Thyroid gland (tissue), 4 donors: ENCODE measurements around the gene SLC8A1.

Experiments used
- POLR2A ChIP-seq, 2 donors: fragments of 450-650 bp; IDR thresholded peaks; one replicate each; pipeline ENCODE4 v1.6.1; 2017; ENCODE audit warnings: antibody characterized with exemption in 2 of 2, mild to moderate bottlenecking in 2 of 2, moderate library complexity in 1 of 2
- TF ChIP-seq, protein P1 (sequence below), 6 experiments: fragments of 200-600 bp in 3 of 6; fragments of 450-650 bp in 3 of 6; sonication (generic) in 3 of 6; IDR thresholded peaks; one replicate each; pipeline ENCODE4 v1.5.1; 2016 to 2019; ENCODE audit warnings: antibody characterized with exemption in 6 of 6, mild to moderate bottlenecking in 2 of 6, inconsistent platforms in 1 of 6, moderate library complexity in 1 of 6

DNA sequence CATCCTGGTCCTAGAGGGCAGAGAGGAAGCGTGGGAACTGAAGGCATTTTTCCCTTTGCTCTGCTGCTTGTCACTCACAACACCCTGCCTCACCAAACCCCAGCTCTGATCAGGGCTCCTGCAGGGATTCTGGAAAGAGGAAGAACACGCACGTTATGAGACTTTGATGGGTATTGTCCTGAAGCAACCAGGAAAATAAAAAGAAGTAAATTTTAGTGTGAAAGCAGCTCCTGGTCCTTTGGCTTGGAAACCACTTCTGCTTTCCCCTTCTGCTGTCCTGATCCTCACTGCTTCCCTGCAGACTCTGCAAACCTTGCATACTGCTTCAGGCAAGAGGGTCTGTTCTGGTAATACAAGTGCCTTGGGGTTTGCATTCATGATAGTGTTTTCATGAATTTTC lies 164.1 kb downstream of the SLC8A1 start:
- TF ChIP-seq, protein P1, sequence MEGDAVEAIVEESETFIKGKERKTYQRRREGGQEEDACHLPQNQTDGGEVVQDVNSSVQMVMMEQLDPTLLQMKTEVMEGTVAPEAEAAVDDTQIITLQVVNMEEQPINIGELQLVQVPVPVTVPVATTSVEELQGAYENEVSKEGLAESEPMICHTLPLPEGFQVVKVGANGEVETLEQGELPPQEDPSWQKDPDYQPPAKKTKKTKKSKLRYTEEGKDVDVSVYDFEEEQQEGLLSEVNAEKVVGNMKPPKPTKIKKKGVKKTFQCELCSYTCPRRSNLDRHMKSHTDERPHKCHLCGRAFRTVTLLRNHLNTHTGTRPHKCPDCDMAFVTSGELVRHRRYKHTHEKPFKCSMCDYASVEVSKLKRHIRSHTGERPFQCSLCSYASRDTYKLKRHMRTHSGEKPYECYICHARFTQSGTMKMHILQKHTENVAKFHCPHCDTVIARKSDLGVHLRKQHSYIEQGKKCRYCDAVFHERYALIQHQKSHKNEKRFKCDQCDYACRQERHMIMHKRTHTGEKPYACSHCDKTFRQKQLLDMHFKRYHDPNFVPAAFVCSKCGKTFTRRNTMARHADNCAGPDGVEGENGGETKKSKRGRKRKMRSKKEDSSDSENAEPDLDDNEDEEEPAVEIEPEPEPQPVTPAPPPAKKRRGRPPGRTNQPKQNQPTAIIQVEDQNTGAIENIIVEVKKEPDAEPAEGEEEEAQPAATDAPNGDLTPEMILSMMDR (IDR thresholded peaks at IDR 0.05), result no peak
- no peak for TF ChIP-seq POLR2A (IDR thresholded peaks at IDR 0.05)
